Kidney (tissue), 22 donors: ENCODE data around the gene NOP9. TPM values are rescaled to one million over a fixed set of nuclear protein-coding genes. Genes with fewer than 3 reads are reported as not detected.

Experiments used
- DNase-seq, 5 donors: peaks; one replicate each; pipeline ENCODE4 v3.0.0-alpha.2; 2013 to 2020
- FAIRE-seq: peaks from 2 replicates; lab custom pipeline; 2012; peaks lifted over from hg19 to GRCh38; lab: Jason Lieb, UNC
- H3K27ac ChIP-seq, 2 donors: one replicate each; pipeline ENCODE4 v1.7.0; 2013; ENCODE audit warnings: low read depth in 2 of 2, low read length in 2 of 2, inconsistent platforms in 1 of 2
- H3K27me3 ChIP-seq: one replicate; pipeline ENCODE4 v1.7.1; 2013; ENCODE audit warnings: low read length, inconsistent platforms; ENCODE audit not compliant: control insufficient read depth, insufficient read depth
- H3K36me3 ChIP-seq, 3 donors: one replicate each; pipeline versions ENCODE4 v1.7.0 to v1.7.1; 2013; ENCODE audit warnings: low read length in 3 of 3, control low read depth in 1 of 3, inconsistent platforms in 1 of 3; ENCODE audit not compliant: insufficient read depth in 3 of 3, control insufficient read depth in 2 of 3
- H3K4me1 ChIP-seq, 3 donors: one replicate each; pipeline versions ENCODE4 v1.7.0 to v1.7.1; 2013; ENCODE audit warnings: low read length in 3 of 3, inconsistent platforms in 1 of 3, low read depth in 1 of 3; ENCODE audit not compliant: control insufficient read depth in 2 of 3, insufficient read depth in 2 of 3
- H3K4me3 ChIP-seq, 3 donors: one replicate each; pipeline versions ENCODE4 v1.7.0 to v1.8.1; 2013; ENCODE audit warnings: low read length in 3 of 3, control low read depth in 1 of 3, inconsistent platforms in 1 of 3
- H3K9ac ChIP-seq, 3 donors: one replicate each; pipeline versions ENCODE4 v1.7.0 to v1.7.1; 2013; ENCODE audit warnings: low read length in 3 of 3, control low read depth in 1 of 3, inconsistent platforms in 1 of 3
- H3K9me3 ChIP-seq, 3 donors: one replicate each; pipeline versions ENCODE4 v1.7.0 to v1.7.1; 2013; ENCODE audit warnings: low read length in 3 of 3, control low read depth in 1 of 3, inconsistent platforms in 1 of 3; ENCODE audit not compliant: control insufficient read depth in 2 of 3, insufficient read depth in 1 of 3
- intact Hi-C: fragments of 100-400 bp; cut with DNase I; formaldehyde crosslinking; loops from one replicate; pipeline ENCODE4 v1.11.1; 2022
- long read RNA-seq, 10 donors: library from polyadenylated mRNA in 1 of 10; unstranded in 1 of 10; transcript quantifications; one replicate each; pipeline ENCODE4 v2.0.0 and lab custom pipeline, GENCODE V29; 2021 to 2026
- polyA plus RNA-seq: library from polyadenylated mRNA; stranded (reverse); fragments of 350-450 nt; fragmentation: Illumina TruSeq; extraction: RNeasy Lipid Tissue Mini Kit (QIAGEN cat#74804); gene quantifications from one replicate; pipeline ENCODE4 v1.2.3, GENCODE V29; 2014; ENCODE audit warnings: low read depth, low replicate concordance; ENCODE audit not compliant: insufficient read depth
- total RNA-seq: library from RNA; stranded (reverse); fragmentation: NEBNext Ultra II Directional; extraction: Animal tissue kit (Norgen Biotek cat#: 25700); gene quantifications from one replicate; pipeline ENCODE4 v1.2.1, GENCODE V29; 2021
- TF ChIP-seq, protein P1 (sequence below): IDR thresholded peaks from 3 replicates; pipeline ENCODE4 v1.5.1; 2012; ENCODE audit warnings: mild to moderate bottlenecking, moderate library complexity, borderline replicate concordance; ENCODE audit not compliant: insufficient read depth; ENCODE audit errors: extremely low read depth
- donor health status: control.
- donor health status: control.
- donor health status: control.
- donor health status: control.
- donor health status: control.
- donor health status: DM: yes; HTN: yes; CAD: no.
- donor health status: Normal renal cell carcinoma (clear cell type).

NOP9 gene
- total RNA-seq (25.7 TPM), polyA plus RNA-seq (8.6 TPM)
- long read RNA-seq, donor 1, full-length matches to known transcripts = 2 of 52 reads
- long read RNA-seq, donor 1, partial matches to known transcripts = 50 of 52 reads
- long read RNA-seq, donor 1, other reads (novel, unspliced or antisense) = 0 of 52 reads
- long read RNA-seq, donor 2, partial matches to known transcripts = 39 of 39 reads
- long read RNA-seq, donor 2, other reads (novel, unspliced or antisense) = 0 of 39 reads
- long read RNA-seq, donor 3, full-length matches to known transcripts = 2 of 2 reads
- long read RNA-seq, donor 3, partial matches to known transcripts = 0 of 2 reads
- long read RNA-seq, donor 3, other reads (novel, unspliced or antisense) = 0 of 2 reads
- long read RNA-seq, donor 4 = 0 reads
- long read RNA-seq, donor 5 = 0 reads
- long read RNA-seq, donor 6, partial matches to known transcripts = 47 of 47 reads
- long read RNA-seq, donor 6, other reads (novel, unspliced or antisense) = 0 of 47 reads
- long read RNA-seq, donor 7, partial matches to known transcripts = 1 of 13 reads
- long read RNA-seq, donor 7, other reads (novel, unspliced or antisense) = 12 of 13 reads
- long read RNA-seq, donor 8, full-length matches to known transcripts = 3 of 14 reads
- long read RNA-seq, donor 8, partial matches to known transcripts = 0 of 14 reads
- long read RNA-seq, donor 8, other reads (novel, unspliced or antisense) = 11 of 14 reads
- long read RNA-seq, donor 9, full-length matches to known transcripts = 1 of 1 reads
- long read RNA-seq, donor 9, partial matches to known transcripts = 0 of 1 reads
- long read RNA-seq, donor 9, other reads (novel, unspliced or antisense) = 0 of 1 reads
- long read RNA-seq, donor 10, full-length matches to known transcripts = 1 of 1 reads
- long read RNA-seq, donor 10, partial matches to known transcripts = 0 of 1 reads
- long read RNA-seq, donor 10, other reads (novel, unspliced or antisense) = 0 of 1 reads

DNA sequence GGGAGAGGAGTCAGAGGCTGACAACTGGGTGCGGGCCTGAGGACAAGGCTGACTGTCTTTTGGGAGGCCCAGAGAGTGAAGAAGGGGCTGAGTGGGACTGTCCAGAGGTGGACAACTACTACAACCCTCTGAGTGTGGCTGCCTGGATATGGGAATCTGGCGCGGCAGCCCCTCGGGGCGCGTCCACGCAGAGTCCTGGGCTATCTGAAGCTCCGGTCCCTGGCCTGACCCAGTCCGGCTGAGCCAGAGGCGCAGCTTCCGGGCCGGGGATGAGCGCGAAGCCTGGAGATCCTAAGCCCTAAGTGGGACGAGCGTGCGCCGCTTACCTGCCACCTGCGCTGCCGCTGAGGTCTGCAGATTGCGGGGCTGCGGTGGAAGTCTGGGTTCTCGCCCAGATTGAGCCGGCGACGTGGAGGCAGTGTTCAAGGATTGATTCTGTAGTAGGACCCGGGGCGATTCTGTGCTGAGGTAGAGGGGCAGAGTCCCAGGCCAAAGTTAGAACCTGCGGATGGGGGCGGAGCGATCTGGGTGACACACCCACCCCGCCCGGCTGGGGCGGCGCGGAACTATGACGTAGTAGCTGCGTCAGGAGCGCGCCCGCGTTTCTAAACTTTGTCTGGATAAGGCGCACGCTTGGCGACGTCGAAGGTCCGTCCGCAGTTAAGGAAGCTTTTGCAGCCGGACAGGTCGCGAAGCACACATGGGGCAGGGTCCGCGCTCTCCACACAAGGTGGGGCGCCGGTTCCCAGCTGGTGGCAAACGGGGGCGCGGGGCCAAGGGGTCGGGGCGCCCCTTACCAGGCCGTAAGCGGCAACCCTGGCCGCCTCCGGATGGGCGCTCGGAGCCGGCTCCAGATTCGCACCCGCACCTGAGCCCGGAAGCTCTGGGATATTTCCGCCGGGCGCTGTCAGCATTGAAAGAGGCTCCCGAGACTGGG lies at the start of gene NOP9, which contains the start of gene DHRS1:
Gene NOP9, plus strand, starts transcription at position 596 of the 937 bp plus-strand sequence. Its CDS starts 105 bp downstream, at position 701.
Gene DHRS1, minus strand, starts transcription at position 526 of the 937 bp plus-strand sequence. CDS start 674 bp downstream, outside the sequence.
- Histone ChIP-seq H3K27me3 (no peaks in the 10 kb centered on the region), H3K4me3 (peak within 1 kb of the TSS; percentile 71 to 95 (median 92)), H3K9ac (peak within 1 kb of the TSS; percentile 75 to 86 (median 83)), H3K27ac (peak within 1 kb of the TSS; percentile 76 to 80), H3K36me3 (peaks cover 12 to 48% (median 32%) of the 10 kb centered on the region in 3 donors), H3K9me3 (no peaks in the 10 kb centered on the region), H3K4me1 (peaks cover 0 to 17% (median 8%) of the 10 kb centered on the region in 3 donors)
- no peak for FAIRE-seq
- peak; percentile 93 to 97 (median 96) for DNase-seq
- intact Hi-C loops = loop anchor here (10.0 kb wide), 1 partner anchor 45 kb away; no protein-coding TSS in a partner anchor
- TF ChIP-seq, protein P1, sequence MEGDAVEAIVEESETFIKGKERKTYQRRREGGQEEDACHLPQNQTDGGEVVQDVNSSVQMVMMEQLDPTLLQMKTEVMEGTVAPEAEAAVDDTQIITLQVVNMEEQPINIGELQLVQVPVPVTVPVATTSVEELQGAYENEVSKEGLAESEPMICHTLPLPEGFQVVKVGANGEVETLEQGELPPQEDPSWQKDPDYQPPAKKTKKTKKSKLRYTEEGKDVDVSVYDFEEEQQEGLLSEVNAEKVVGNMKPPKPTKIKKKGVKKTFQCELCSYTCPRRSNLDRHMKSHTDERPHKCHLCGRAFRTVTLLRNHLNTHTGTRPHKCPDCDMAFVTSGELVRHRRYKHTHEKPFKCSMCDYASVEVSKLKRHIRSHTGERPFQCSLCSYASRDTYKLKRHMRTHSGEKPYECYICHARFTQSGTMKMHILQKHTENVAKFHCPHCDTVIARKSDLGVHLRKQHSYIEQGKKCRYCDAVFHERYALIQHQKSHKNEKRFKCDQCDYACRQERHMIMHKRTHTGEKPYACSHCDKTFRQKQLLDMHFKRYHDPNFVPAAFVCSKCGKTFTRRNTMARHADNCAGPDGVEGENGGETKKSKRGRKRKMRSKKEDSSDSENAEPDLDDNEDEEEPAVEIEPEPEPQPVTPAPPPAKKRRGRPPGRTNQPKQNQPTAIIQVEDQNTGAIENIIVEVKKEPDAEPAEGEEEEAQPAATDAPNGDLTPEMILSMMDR = peak; percentile 17

GRCh38 chr14:24250354-24250753 lies 49.3 kb upstream of the NOP9 start:
- TF ChIP-seq, protein P1 = no peak
- FAIRE-seq (no peak), DNase-seq (no peak)
- peaks cover 0 to 7% (median 2%) of the 10 kb centered on the region in 3 donors for H3K36me3 ChIP-seq
- no peak overlapping the region for H3K9ac ChIP-seq
- no peaks in the 10 kb centered on the region for H3K9me3 ChIP-seq
- no peak overlapping the region for H3K27ac ChIP-seq
- intact Hi-C loops = loop anchor here (10.0 kb wide), 1 partner anchor 54 kb away; the partner anchor contains the start of gene CIDEB
- no peaks in the 10 kb centered on the region for H3K4me1 ChIP-seq
- no peak overlapping the region for H3K4me3 ChIP-seq
- H3K27me3 ChIP-seq = no peaks in the 10 kb centered on the region

DNA sequence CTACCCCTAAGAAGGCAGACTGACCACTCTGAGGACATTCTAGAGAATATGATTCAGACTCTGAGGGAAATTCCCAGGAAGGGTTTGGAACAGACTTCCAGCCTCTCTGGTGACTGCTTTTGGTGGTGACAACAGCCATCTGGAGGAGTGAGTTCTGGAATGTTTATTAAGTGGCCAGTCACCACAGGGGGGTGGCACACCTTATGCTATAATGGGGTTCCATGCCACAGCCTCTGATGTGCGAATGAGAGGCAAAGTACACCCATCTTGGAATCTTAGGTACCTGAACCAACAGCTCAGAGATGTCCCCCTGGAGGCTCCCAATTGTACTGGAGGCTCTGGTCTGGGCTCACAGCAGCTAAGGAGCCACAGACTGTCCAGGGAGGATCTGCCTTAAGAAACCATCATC lies 47.8 kb upstream of the NOP9 start:
- intact Hi-C loops = loop anchor here (10.0 kb wide), 1 partner anchor 53 kb away; the partner anchor contains the start of gene CIDEB
- peaks cover 0 to 7% (median 2%) of the 10 kb centered on the region in 3 donors for H3K36me3 ChIP-seq
- no peak for FAIRE-seq
- H3K9ac ChIP-seq = no peak overlapping the region
- H3K27me3 ChIP-seq = no peaks in the 10 kb centered on the region
- no peaks in the 10 kb centered on the region for H3K9me3 ChIP-seq
- TF ChIP-seq, protein P1 = no peak
- no peak for DNase-seq
- no peaks in the 10 kb centered on the region for H3K4me1 ChIP-seq
- no peak overlapping the region for H3K4me3 ChIP-seq
- no peak overlapping the region for H3K27ac ChIP-seq
